Measurements from ENCODE around the gene IL36A. TPM values are rescaled to one million over a fixed set of nuclear protein-coding genes. Genes with fewer than 3 reads are reported as not detected.

Gene IL36A
- total RNA-seq, 6 donors from 2014 or later = not detected

- TF ChIP-seq CTCF (IDR thresholded peaks at IDR 0.05) (no peak), POLR2AphosphoS5 (IDR thresholded peaks at IDR 0.05) (no peak), POLR2A (IDR thresholded peaks at IDR 0.05) (no peak), EP300 (IDR thresholded peaks at IDR 0.05) (no peak)
- no peak for ATAC-seq (ENCODE audit: low FRiP score in 2 of 2)
- DNase-seq = no peak
- no peaks in the 10 kb centered on the region for H3K27me3 ChIP-seq
- H3K4me3 ChIP-seq = no peak overlapping the region
- WGBS, 2 donors = 59 to 64% methylated on average over 1 of the region's 1 CpG
- no peaks in the 10 kb centered on the region for H3K4me1 ChIP-seq
- peaks cover 0 to 11% (median 3%) of the 10 kb centered on the region in 4 donors for H3K9me3 ChIP-seq
- H3K36me3 ChIP-seq = no peaks in the 10 kb centered on the region
- H3K27ac ChIP-seq = no peak overlapping the region
These were observed 51.3 kb downstream of the IL36A start for GRCh38 chr2:113056521-113056920.

GRCh38 chr2:113057117-113057516, 51.9 kb downstream of the IL36A start:
- DNase-seq (no peak), ATAC-seq (ENCODE audit: low FRiP score in 2 of 2) (no peak)
- peaks cover 0 to 11% (median 3%) of the 10 kb centered on the region in 4 donors for H3K9me3 ChIP-seq
- no peaks in the 10 kb centered on the region for H3K4me1 ChIP-seq
- 78 to 82% methylated on average over 1 of the region's 1 CpG for WGBS, 2 donors
- H3K27ac ChIP-seq = no peak overlapping the region
- no peaks in the 10 kb centered on the region for H3K27me3 ChIP-seq
- H3K4me3 ChIP-seq = no peak overlapping the region
- TF ChIP-seq CTCF (IDR thresholded peaks at IDR 0.05) (no peak), POLR2A (IDR thresholded peaks at IDR 0.05) (no peak), EP300 (IDR thresholded peaks at IDR 0.05) (no peak), POLR2AphosphoS5 (IDR thresholded peaks at IDR 0.05) (no peak)
- no peaks in the 10 kb centered on the region for H3K36me3 ChIP-seq

Small RNA genes lying within 50 kb of the gene (small RNA-seq; reads per million reads assigned to genes)
- 0 reads per million in 4 donors for gene HMGN2P23

Other genes starting within 250 kb of the IL36A start
- gene CKAP2L, start 240.8 kb upstream of the IL36A start, total RNA-seq = 1 to 10 TPM in 5 of 6 donors, under 1 TPM in 1; 0.49 to 2.3 (median 1.7) TPM
- gene IL1A, start 221.0 kb upstream of the IL36A start, total RNA-seq = 1 to 10 TPM in 3 of 6 donors, not detected in 3; 2.5 to 4.7 (median 3.0) TPM
- gene IL1B, start 168.7 kb upstream of the IL36A start, total RNA-seq = 10 to 100 TPM in 3 of 6 donors, 1 to 10 TPM in 2, under 1 TPM in 1; 0.59 to 27.4 (median 9.6) TPM
- under 1 TPM in 1 of 6 donors, not detected in 5; 0.37 TPM for gene IL37, start 94.3 kb upstream of the IL36A start, total RNA-seq
- not detected for gene IL36G, start 27.5 kb upstream of the IL36A start, total RNA-seq
- gene IL36B, start 47.4 kb downstream of the IL36A start, total RNA-seq = not detected
- not detected for gene IL36RN, start 53.7 kb downstream of the IL36A start, total RNA-seq
- gene IL1F10, start 62.5 kb downstream of the IL36A start, total RNA-seq = not detected
- gene IL1RN, start 122.1 kb downstream of the IL36A start, total RNA-seq = 10 to 100 TPM in 3 of 6 donors, 1 to 10 TPM in 3; 2.0 to 40.6 (median 7.9) TPM
- 100 to 1,000 TPM in 1 of 6 donors, 10 to 100 TPM in 5; 44.0 to 101 (median 60.4) TPM for gene PSD4, start 168.5 kb downstream of the IL36A start, total RNA-seq

Measured in upper lobe of left lung (tissue), 6 donors.